ENCODE results near the gene PEAK3. TPM values are rescaled to one million over a fixed set of nuclear protein-coding genes. Genes with fewer than 3 reads are reported as not detected.

PEAK3 gene
- total and polyA plus RNA-seq, 4 donors, result 0.31 to 7.4 (median 3.8) TPM

- 14 to 15% methylated on average over 45 of the region's 45 CpGs for WGBS, 2 donors
- no peak overlapping the region for H3K4me3 ChIP-seq
These were observed 8.4 kb downstream of the PEAK3 start for GRCh38 chr19:2273356-2274184.

DNA sequence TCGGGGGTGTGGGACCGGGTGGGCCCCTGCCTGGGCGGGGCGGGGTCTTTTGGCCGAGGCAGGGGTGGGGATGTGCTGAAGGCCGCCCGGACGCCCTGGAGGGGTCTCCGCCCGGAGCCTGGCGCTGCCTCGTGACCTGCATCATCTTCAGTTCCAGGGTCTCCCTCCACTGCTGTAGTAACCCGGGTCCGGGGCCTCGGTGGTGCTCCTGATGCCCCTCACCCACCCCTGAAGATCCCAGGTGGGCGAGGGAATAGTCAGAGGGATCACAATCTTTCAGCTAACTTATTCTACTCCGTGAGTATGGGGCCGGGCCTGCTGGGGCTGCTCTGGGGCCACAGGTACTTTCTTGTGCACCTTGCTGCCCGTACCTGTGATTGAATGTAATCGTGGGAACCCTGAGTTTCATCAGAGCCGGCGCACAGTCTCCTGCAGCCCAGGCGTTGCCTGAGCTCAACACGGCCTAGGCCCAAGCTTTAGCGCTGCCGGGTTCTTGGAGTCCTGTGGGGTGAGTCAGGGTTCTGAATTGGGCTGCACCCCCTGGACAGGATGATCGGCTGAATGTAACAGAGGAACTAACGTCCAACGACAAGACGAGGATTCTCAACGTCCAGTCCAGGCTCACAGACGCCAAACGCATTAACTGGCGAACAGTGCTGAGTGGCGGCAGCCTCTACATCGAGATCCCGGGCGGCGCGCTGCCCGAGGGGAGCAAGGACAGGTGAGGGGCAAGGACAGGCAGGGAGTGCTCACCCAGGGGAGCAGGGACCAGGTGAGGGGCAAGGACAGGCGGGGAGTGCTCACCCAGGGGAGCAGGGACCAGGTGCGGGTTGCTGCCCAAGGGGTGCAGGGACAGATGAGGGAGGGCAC lies 10.5 kb downstream of the PEAK3 start:
- WGBS, 2 donors, result 28 to 29% methylated on average over 39 to 43 of the region's 43 CpGs

More at GRCh38 chr19:2273356-2274184, 8.4 kb downstream of the PEAK3 start:
- peak overlapping the region; percentile 76 to 92 for H3K27ac ChIP-seq (ENCODE audit: low read depth in 1 of 2, low read length in 1 of 2)
- H3K4me1 ChIP-seq (ENCODE audit: control insufficient read depth in 5 of 5, insufficient read depth in 5 of 5, low read length in 5 of 5), result peaks cover 0 to 35% (median 14%) of the 10 kb centered on the region in 5 donors
- TF ChIP-seq, protein P1, sequence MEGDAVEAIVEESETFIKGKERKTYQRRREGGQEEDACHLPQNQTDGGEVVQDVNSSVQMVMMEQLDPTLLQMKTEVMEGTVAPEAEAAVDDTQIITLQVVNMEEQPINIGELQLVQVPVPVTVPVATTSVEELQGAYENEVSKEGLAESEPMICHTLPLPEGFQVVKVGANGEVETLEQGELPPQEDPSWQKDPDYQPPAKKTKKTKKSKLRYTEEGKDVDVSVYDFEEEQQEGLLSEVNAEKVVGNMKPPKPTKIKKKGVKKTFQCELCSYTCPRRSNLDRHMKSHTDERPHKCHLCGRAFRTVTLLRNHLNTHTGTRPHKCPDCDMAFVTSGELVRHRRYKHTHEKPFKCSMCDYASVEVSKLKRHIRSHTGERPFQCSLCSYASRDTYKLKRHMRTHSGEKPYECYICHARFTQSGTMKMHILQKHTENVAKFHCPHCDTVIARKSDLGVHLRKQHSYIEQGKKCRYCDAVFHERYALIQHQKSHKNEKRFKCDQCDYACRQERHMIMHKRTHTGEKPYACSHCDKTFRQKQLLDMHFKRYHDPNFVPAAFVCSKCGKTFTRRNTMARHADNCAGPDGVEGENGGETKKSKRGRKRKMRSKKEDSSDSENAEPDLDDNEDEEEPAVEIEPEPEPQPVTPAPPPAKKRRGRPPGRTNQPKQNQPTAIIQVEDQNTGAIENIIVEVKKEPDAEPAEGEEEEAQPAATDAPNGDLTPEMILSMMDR (IDR thresholded peaks at IDR 0.05; ENCODE audit: control extremely low read depth, extremely low read depth), result peak; percentile 81
- H3K9ac ChIP-seq (ENCODE audit: insufficient read depth in 1 of 2, low read length in 2 of 2), result no peak overlapping the region
- peak; percentile 17 for ATAC-seq (ENCODE audit: insufficient read depth, low FRiP score)
- no peaks in the 10 kb centered on the region for H3K9me3 ChIP-seq (ENCODE audit: control insufficient read depth in 4 of 4, insufficient read depth in 3 of 4, low read length in 3 of 4)
- peak; percentile 70 to 82 (median 74) for DNase-seq
- H3K27me3 ChIP-seq (ENCODE audit: control insufficient read depth in 3 of 3, insufficient read depth in 3 of 3, low read length in 2 of 3), result no peaks in the 10 kb centered on the region
- H3K36me3 ChIP-seq (ENCODE audit: control insufficient read depth in 4 of 4, insufficient read depth in 4 of 4, low read length in 4 of 4), result peaks cover 4 to 31% (median 11%) of the 10 kb centered on the region in 4 donors

DNA sequence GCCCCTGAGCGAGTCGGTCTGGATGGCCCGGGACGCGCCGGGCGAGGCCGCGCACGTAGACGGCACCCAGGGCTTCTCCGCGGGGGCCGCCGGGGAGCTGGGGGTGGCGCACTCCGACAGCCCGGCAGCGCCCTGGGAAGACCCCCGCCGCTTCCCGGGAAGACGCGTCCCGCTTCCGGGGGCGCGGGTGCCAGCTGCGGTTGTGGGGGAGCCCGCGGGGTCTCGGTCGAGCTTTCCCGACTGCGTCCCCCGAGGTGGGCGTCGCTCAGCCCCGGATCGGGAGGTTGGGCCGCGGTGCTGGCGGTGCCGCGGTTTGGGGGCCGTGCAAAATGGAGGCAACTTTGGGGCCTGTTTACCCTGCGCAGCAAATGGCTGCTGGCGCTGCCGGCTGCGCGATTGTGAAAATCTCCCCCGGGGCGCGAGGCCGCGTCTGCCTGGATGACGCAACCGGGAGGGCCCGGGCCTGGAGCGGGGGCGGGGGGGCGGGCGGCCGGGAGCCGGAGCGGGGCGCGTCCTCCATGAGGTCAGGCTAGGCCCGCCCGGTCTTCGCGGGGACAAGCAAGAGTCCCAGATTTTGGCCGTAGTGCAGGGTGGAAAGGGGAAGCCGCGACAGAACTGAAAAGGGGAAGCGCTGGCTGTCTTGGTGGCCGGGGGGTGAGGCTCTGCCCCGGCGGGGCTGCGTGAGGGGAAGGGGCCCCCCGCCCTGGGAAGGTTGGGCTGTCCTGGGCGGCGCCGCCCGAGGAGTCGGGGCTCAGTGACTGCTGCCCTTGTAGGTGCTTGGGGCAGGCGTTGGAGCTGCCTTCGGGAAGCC lies 11.3 kb downstream of the PEAK3 start:
- H3K9me3 ChIP-seq (ENCODE audit: control insufficient read depth in 4 of 4, insufficient read depth in 3 of 4, low read length in 3 of 4), result no peaks in the 10 kb centered on the region
- WGBS, 2 donors, result 0% methylated on average over 77 to 88 of the region's 88 CpGs
- H3K4me3 ChIP-seq, result peak overlapping the region; percentile 81
- no peaks in the 10 kb centered on the region for H3K27me3 ChIP-seq (ENCODE audit: control insufficient read depth in 3 of 3, insufficient read depth in 3 of 3, low read length in 2 of 3)
- H3K36me3 ChIP-seq (ENCODE audit: control insufficient read depth in 4 of 4, insufficient read depth in 4 of 4, low read length in 4 of 4), result peaks cover 4 to 22% (median 11%) of the 10 kb centered on the region in 4 donors
- TF ChIP-seq, protein P1 (IDR thresholded peaks at IDR 0.05; ENCODE audit: control extremely low read depth, extremely low read depth), result no peak
- DNase-seq, result peak; percentile 80 to 89 (median 85)
- H3K4me1 ChIP-seq (ENCODE audit: control insufficient read depth in 5 of 5, insufficient read depth in 5 of 5, low read length in 5 of 5), result peaks cover 0 to 28% (median 14%) of the 10 kb centered on the region in 5 donors
- peak overlapping the region; percentile 99 for H3K27ac ChIP-seq (ENCODE audit: low read depth in 1 of 2, low read length in 1 of 2)
- peak overlapping the region; percentile 46 to 61 for H3K9ac ChIP-seq (ENCODE audit: insufficient read depth in 1 of 2, low read length in 2 of 2)
- ATAC-seq (ENCODE audit: insufficient read depth, low FRiP score), result peak; percentile 50

More for the DNA sequence above, 10.5 kb downstream of the PEAK3 start:
- Histone ChIP-seq H3K4me1 (ENCODE audit: control insufficient read depth in 5 of 5, insufficient read depth in 5 of 5, low read length in 5 of 5) (peaks cover 0 to 35% (median 14%) of the 10 kb centered on the region in 5 donors), H3K4me3 (peak overlapping the region; percentile 81), H3K9ac (ENCODE audit: insufficient read depth in 1 of 2, low read length in 2 of 2) (peak overlapping the region; percentile 37 to 38), H3K27me3 (ENCODE audit: control insufficient read depth in 3 of 3, insufficient read depth in 3 of 3, low read length in 2 of 3) (no peaks in the 10 kb centered on the region), H3K9me3 (ENCODE audit: control insufficient read depth in 4 of 4, insufficient read depth in 3 of 4, low read length in 3 of 4) (no peaks in the 10 kb centered on the region), H3K36me3 (ENCODE audit: control insufficient read depth in 4 of 4, insufficient read depth in 4 of 4, low read length in 4 of 4) (peaks cover 4 to 28% (median 11%) of the 10 kb centered on the region in 4 donors), H3K27ac (ENCODE audit: low read depth in 1 of 2, low read length in 1 of 2) (peak overlapping the region; percentile 99)
- no peak for DNase-seq
- TF ChIP-seq, protein P1 (IDR thresholded peaks at IDR 0.05; ENCODE audit: control extremely low read depth, extremely low read depth), result no peak
- ATAC-seq (ENCODE audit: insufficient read depth, low FRiP score), result no peak
